Measurements from ENCODE around the gene PRPS1.

The PRPS1 gene

GRCh38 chrX:107683931-107684330 is 55.6 kb downstream of the PRPS1 start:
- TF ChIP-seq, protein P1, sequence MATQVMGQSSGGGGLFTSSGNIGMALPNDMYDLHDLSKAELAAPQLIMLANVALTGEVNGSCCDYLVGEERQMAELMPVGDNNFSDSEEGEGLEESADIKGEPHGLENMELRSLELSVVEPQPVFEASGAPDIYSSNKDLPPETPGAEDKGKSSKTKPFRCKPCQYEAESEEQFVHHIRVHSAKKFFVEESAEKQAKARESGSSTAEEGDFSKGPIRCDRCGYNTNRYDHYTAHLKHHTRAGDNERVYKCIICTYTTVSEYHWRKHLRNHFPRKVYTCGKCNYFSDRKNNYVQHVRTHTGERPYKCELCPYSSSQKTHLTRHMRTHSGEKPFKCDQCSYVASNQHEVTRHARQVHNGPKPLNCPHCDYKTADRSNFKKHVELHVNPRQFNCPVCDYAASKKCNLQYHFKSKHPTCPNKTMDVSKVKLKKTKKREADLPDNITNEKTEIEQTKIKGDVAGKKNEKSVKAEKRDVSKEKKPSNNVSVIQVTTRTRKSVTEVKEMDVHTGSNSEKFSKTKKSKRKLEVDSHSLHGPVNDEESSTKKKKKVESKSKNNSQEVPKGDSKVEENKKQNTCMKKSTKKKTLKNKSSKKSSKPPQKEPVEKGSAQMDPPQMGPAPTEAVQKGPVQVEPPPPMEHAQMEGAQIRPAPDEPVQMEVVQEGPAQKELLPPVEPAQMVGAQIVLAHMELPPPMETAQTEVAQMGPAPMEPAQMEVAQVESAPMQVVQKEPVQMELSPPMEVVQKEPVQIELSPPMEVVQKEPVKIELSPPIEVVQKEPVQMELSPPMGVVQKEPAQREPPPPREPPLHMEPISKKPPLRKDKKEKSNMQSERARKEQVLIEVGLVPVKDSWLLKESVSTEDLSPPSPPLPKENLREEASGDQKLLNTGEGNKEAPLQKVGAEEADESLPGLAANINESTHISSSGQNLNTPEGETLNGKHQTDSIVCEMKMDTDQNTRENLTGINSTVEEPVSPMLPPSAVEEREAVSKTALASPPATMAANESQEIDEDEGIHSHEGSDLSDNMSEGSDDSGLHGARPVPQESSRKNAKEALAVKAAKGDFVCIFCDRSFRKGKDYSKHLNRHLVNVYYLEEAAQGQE (IDR thresholded peaks at IDR 0.05; ENCODE audit: insufficient read depth in 1 of 2, low read depth in 2 of 2, low read length in 2 of 2), result no peak
- TF ChIP-seq FOXP2 (optimal IDR thresholded peaks at IDR 0.05; ENCODE audit: borderline replicate concordance, extremely low read depth, extremely low read length, insufficient read depth), result no peak
- TF ChIP-seq POLR2AphosphoS5 (IDR thresholded peaks at IDR 0.05; ENCODE audit: low read depth, low read length), result no peak
- TF ChIP-seq TAF1 (IDR thresholded peaks at IDR 0.05; ENCODE audit: borderline replicate concordance, insufficient read depth, low read length), result no peak
- no peak for TF ChIP-seq SIN3A (IDR thresholded peaks at IDR 0.05; ENCODE audit: borderline replicate concordance, insufficient read depth, low read length)

DNA sequence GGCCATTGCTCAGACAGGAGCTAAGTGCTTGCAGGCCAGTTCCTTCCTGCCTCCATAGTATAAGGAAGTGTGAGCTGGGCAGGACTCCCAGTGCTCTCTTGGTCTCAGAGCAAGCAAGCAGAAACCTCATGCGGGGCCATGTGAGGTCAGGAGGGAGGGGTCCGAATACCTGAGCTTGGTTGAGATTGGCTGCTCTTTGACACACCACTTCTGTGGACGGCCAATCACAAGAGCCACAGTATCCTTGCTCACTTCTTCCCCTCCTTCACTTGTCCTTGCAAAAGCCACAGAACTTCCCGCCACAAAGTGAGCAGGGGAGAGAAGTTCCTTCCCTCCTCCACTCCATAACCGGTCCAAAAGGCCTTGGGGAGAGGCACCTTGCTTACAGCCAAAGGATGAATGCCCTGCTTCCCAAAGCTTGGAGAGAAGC is 56.7 kb downstream of the PRPS1 start:
- no peak for TF ChIP-seq FOXP2 (optimal IDR thresholded peaks at IDR 0.05; ENCODE audit: borderline replicate concordance, extremely low read depth, extremely low read length, insufficient read depth)
- TF ChIP-seq, protein P1 (IDR thresholded peaks at IDR 0.05; ENCODE audit: insufficient read depth in 1 of 2, low read depth in 2 of 2, low read length in 2 of 2), result 0 out of 4 replicates have a peak, but pooled peaks of 1 of the 2 experiments have one; percentile 13

DNA sequence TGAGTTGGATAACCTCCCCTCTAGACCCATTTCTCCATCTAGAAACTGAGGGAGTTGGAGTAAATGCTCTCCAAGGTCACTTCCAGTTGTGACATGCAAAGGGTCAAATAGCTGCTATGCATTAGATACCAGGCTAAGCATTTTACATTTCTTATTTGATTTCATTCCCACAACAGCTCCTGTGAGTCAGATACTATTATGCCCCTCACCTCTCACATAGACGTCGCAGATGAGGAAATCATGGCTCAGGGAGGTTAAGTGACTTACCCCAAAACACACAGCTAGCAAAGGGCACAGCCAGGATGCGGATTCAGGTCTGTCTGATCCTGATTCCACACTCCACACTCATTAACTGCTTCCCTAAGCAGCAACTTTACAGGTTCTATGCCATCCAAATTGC is 57.7 kb downstream of the PRPS1 start:
- TF ChIP-seq, protein P1 (IDR thresholded peaks at IDR 0.05; ENCODE audit: insufficient read depth in 1 of 2, low read depth in 2 of 2, low read length in 2 of 2), result no peak
- TF ChIP-seq SIN3A (IDR thresholded peaks at IDR 0.05; ENCODE audit: borderline replicate concordance, insufficient read depth, low read length), result no peak
- no peak for TF ChIP-seq TAF1 (IDR thresholded peaks at IDR 0.05; ENCODE audit: borderline replicate concordance, insufficient read depth, low read length)
- TF ChIP-seq FOXP2 (optimal IDR thresholded peaks at IDR 0.05; ENCODE audit: borderline replicate concordance, extremely low read depth, extremely low read length, insufficient read depth), result no peak
- no peak for TF ChIP-seq POLR2AphosphoS5 (IDR thresholded peaks at IDR 0.05; ENCODE audit: low read depth, low read length)

- TF ChIP-seq SIN3A (IDR thresholded peaks at IDR 0.05; ENCODE audit: borderline replicate concordance, insufficient read depth, low read length) (no peak), FOXP2 (optimal IDR thresholded peaks at IDR 0.05; ENCODE audit: borderline replicate concordance, extremely low read depth, extremely low read length, insufficient read depth) (no peak), POLR2AphosphoS5 (IDR thresholded peaks at IDR 0.05; ENCODE audit: low read depth, low read length) (no peak), TAF1 (IDR thresholded peaks at IDR 0.05; ENCODE audit: borderline replicate concordance, insufficient read depth, low read length) (no peak)
- TF ChIP-seq, protein P1 (IDR thresholded peaks at IDR 0.05; ENCODE audit: insufficient read depth in 1 of 2, low read depth in 2 of 2, low read length in 2 of 2), result no peak
These were observed 58.5 kb downstream of the PRPS1 start for GRCh38 chrX:107686792-107687191.

DNA sequence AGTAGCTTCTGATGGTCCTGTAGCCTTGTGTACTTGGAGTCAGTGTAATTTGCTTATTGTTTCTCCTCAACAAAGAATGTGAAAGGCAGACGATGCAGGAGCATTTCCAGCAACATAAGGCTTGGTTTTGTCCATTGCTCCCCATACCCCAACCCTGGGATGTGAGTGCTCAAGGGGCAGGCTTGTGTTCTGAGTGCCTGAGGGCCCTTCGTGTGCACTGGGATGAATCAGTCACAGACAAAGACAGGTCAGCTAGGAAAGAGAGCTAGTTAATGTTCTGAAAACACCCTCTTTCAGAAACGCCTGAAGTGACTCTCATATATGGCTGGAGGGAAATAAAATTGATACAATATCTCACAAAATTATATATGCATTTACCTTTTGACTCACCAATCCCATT is 59.1 kb downstream of the PRPS1 start:
- TF ChIP-seq FOXP2 (optimal IDR thresholded peaks at IDR 0.05; ENCODE audit: borderline replicate concordance, extremely low read depth, extremely low read length, insufficient read depth) (no peak), SIN3A (IDR thresholded peaks at IDR 0.05; ENCODE audit: borderline replicate concordance, insufficient read depth, low read length) (no peak), TAF1 (IDR thresholded peaks at IDR 0.05; ENCODE audit: borderline replicate concordance, insufficient read depth, low read length) (no peak), POLR2AphosphoS5 (IDR thresholded peaks at IDR 0.05; ENCODE audit: low read depth, low read length) (no peak)
- TF ChIP-seq, protein P1 (IDR thresholded peaks at IDR 0.05; ENCODE audit: insufficient read depth in 1 of 2, low read depth in 2 of 2, low read length in 2 of 2), result no peak

All from PFSK-1 (cell line).